ENCODE results near the gene LRP2. TPM values are rescaled to one million over a fixed set of nuclear protein-coding genes. Genes with fewer than 3 reads are reported as not detected.

The LRP2 gene
- total and polyA plus RNA-seq, 2 of the 8 experiments (the other 6 are each of a cell fraction or from before 2014, with no cell fraction given): 2.0 to 2.9 TPM

- Histone ChIP-seq H4K5ac (ENCODE audit: insufficient read length, low read depth, low read length) (no peak overlapping the region), H3K4me2 (ENCODE audit: insufficient read depth in 1 of 2, low read depth in 2 of 2, low read length in 2 of 2) (no peak overlapping the region), H3K23ac (ENCODE audit: insufficient read length) (no peak overlapping the region), H3K23me2 (ENCODE audit: low read depth, low read length) (no peaks in the 10 kb centered on the region), H3K14ac (ENCODE audit: insufficient read length) (no peak overlapping the region), H2AK5ac (ENCODE audit: low read depth, low read length) (no peak overlapping the region), H3K36me3 (ENCODE audit: control insufficient read depth in 2 of 4, insufficient read depth in 4 of 4, low read length in 3 of 4) (no peaks in the 10 kb centered on the region), H3K27me3 (replicated peaks in 1 of 4; ENCODE audit: control insufficient read depth in 3 of 4, extremely low read depth in 1 of 4, insufficient read depth in 3 of 4, low read length in 3 of 4) (no peaks in the 10 kb centered on the region), H3K9me3 (ENCODE audit: insufficient read depth in 2 of 2, low read depth in 1 of 2, low read length in 1 of 2) (no peaks in the 10 kb centered on the region), H3K79me2 (ENCODE audit: control insufficient read depth in 1 of 2, insufficient read depth in 2 of 2, low read length in 2 of 2) (no peaks in the 10 kb centered on the region), H3K56ac (replicated peaks; ENCODE audit: insufficient read length, low read depth, low read length) (no peak overlapping the region), H4K20me1 (replicated peaks in 1 of 2; ENCODE audit: control insufficient read depth in 1 of 2, insufficient read depth in 2 of 2, low read length in 2 of 2) (no peaks in the 10 kb centered on the region), H2BK5ac (ENCODE audit: low read depth, low read length) (no peak overlapping the region), H3K18ac (ENCODE audit: extremely low read depth, low read length) (no peak overlapping the region), H3K4me1 (replicated peaks in 1 of 4; ENCODE audit: control insufficient read depth in 3 of 4, insufficient read depth in 4 of 4, low read length in 3 of 4) (peaks cover 0 to 2% (median 1%) of the 10 kb centered on the region in 4 experiments; a peak in 2 of 7 replicates), H2AFZ (ENCODE audit: low read length) (no peak overlapping the region), H2BK120ac (replicated peaks; ENCODE audit: low read depth, low read length) (no peak overlapping the region), H2BK12ac (ENCODE audit: low read depth, low read length) (no peak overlapping the region), H3K79me1 (ENCODE audit: low read depth, low read length) (no peaks in the 10 kb centered on the region), H2BK20ac (ENCODE audit: low read length) (no peak overlapping the region), H4K8ac (ENCODE audit: extremely low read depth, insufficient read depth, low read length) (no peak overlapping the region), H3K9ac (replicated peaks in 1 of 4; ENCODE audit: extremely low read depth in 1 of 4, low read depth in 3 of 4, low read length in 3 of 4) (no peak overlapping the region), H3K4ac (replicated peaks; ENCODE audit: insufficient read length, low read depth, low read length) (no peak overlapping the region), H2BK15ac (ENCODE audit: low read length) (no peak overlapping the region), H3K27ac (ENCODE audit: low read depth, low read length) (no peak overlapping the region), H3K4me3 (ENCODE audit: extremely low read depth in 1 of 4, insufficient read depth in 2 of 4, low read depth in 3 of 4, low read length in 4 of 4) (no peak overlapping the region), H4K91ac (replicated peaks; ENCODE audit: insufficient read length, low read length) (no peak overlapping the region)
- 57% methylated on average over 3 of the region's 3 CpGs; no CpG with 5 or more reads in 1 of the 2 experiments for WGBS, 2 experiments (ENCODE audit: extremely low coverage in 1 of 2, insufficient coverage in 1 of 2, insufficient read length in 1 of 2, insufficient replicate concordance in 2 of 2, low coverage in 1 of 2, low lambda C conversion rate in 2 of 2, missing lambda C conversion rate in 1 of 2)
- FAIRE-seq (no peak), DNase-seq (ENCODE audit: low read depth in 1 of 2, low spot score in 2 of 2) (no peak)
- CTCF ChIA-PET (ENCODE audit: partially characterized antibody): interaction anchor here (0.6 to 1.9 kb wide), 2 partner anchors 9 to 12 kb away, joined by 3 to 6 read pairs; no protein-coding TSS in a partner anchor
- POLR2A ChIA-PET (ENCODE audit: partially characterized antibody): no interaction called here
- TF ChIP-seq TBP (IDR thresholded peaks at IDR 0.05; ENCODE audit: low read depth, low read length): no peak
- no peak for TF ChIP-seq ASH2L (IDR thresholded peaks at IDR 0.05; ENCODE audit: low read length)
- TF ChIP-seq ATF2 (IDR thresholded peaks at IDR 0.05; ENCODE audit: low read length): no peak
- no peak for TF ChIP-seq RBBP5 (IDR thresholded peaks at IDR 0.05; ENCODE audit: borderline replicate concordance, low read depth, low read length)
- TF ChIP-seq SUZ12 (IDR thresholded peaks at IDR 0.05; ENCODE audit: low read length): no peak
- no peak for TF ChIP-seq BACH1 (IDR thresholded peaks at IDR 0.05; ENCODE audit: low read length)
- TF ChIP-seq CREB1 (IDR thresholded peaks at IDR 0.05): no peak
- no peak for TF ChIP-seq SAP30 (IDR thresholded peaks at IDR 0.05; ENCODE audit: insufficient read depth, insufficient replicate concordance, low read length)
- no peak for TF ChIP-seq GTF2F1 (IDR thresholded peaks at IDR 0.05; ENCODE audit: borderline replicate concordance, low read depth, low read length)
These were observed 25.8 kb upstream of the LRP2 start for GRCh38 chr2:169388161-169388560.

Data from H1 (cell line).